ENCODE measurements around the gene ZNF181.
"Not testable (repeated sequence)": the region's sequence is repeated elsewhere in the genome, so short reads cannot be mapped to it uniquely, and the experiment has no call there.

Gene ZNF181

DNA sequence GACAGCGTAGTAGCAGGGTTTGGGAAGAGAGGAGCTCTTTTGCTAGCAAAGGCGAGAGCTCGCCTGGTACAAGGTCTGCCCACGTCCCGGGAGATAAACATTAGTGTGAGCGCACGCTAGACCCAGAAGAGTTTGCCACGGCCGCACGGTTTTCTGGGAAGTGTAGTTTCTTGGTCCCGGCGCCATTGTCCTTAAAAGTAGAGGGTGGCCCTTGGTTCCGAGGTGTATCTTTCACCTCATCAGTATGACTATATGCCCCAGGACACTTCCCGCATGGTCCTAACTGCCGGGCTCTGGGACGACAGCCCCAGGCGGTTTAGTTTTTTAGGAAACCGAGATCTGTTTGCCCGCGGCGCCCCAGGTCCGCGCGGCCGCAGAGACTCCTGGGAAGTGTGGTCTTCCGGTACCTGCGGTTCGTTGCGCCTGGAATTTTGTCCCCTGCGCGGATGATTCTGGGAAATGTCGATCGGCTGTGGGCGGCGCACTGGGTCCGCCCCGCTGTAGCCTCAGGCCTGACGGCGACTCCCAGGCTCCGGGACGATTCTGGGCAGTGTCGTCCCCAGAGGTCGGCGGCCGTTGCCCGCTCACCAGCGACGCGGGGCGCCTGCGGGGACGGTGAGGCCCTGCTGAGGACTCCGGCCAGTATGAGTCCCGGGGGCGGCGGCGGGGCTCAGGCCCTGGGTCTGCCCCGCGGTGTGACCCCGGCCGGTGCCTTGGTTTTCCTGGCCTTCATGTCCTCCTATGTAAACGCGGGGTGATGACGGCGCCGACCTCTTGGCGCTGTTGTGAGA lies at the start of gene ZNF181:
Gene ZNF181, plus strand, starts transcription at position 498 of the 791 bp plus-strand sequence. CDS start 795 bp downstream, outside the sequence.
- peak; percentile 97 for DNase-seq (ENCODE audit: low read depth, low spot score)

DNA sequence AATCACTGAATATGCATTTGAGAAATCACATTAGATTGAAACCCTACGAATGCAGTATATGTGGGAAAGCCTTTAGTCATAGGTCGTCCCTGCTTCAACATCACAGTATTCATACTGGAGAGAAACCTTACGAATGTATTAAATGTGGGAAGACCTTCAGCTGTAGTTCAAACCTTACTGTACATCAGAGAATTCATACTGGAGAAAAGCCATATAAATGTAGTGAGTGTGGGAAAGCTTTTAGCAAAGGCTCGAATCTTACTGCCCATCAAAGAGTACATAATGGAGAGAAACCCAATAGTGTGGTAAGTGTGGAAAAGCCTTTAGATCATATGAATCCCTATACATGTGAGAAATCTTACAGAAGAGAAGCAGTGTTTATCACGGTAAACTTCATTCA lies 48.8 kb upstream of the ZNF181 start:
- not testable (repeated sequence) for DNase-seq (ENCODE audit: low read depth, low spot score)

DNA sequence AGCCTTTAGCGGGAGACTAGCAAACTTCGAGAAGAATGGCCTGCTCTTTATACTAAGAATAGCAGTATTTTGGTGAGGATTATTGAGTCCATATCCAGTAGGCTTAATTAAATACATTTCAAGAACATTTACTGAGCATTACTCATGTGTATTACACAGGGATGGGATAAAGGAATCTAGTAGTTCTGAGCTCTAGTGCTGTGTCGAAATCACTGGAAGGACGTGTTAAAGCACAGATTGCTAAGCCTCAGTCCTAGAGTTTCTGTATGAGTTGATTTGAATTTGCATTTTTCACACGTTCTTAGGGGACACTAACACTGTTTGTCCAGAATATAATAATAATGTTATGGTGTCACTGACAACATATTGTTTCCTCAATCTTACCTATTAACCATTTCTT lies 47.6 kb upstream of the ZNF181 start:
- DNase-seq (ENCODE audit: low read depth, low spot score), result no peak

GRCh38 chr19:34687348-34687747 lies 46.7 kb upstream of the ZNF181 start:
- DNase-seq (ENCODE audit: low read depth, low spot score), result no peak

DNA sequence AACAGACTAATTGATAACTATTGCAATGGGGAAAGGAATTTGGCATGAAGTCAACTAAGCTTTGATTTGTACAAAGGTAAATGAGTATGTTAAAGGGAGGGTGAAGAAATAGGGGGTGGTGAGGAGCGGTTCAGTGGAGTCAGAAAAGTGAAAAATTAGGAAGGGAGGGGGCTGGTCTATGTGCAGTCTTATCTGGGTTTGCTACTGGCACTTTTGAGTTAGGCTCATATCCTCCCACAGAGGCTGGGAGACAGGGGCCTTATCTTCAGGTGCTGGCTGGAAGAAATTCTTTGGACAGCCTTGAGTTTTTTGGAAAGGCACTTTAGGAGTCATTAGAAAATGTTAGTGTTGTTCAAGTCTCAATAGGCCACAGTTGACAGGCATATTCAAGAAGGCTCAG lies 45.5 kb upstream of the ZNF181 start:
- DNase-seq (ENCODE audit: low read depth, low spot score), result no peak

DNA sequence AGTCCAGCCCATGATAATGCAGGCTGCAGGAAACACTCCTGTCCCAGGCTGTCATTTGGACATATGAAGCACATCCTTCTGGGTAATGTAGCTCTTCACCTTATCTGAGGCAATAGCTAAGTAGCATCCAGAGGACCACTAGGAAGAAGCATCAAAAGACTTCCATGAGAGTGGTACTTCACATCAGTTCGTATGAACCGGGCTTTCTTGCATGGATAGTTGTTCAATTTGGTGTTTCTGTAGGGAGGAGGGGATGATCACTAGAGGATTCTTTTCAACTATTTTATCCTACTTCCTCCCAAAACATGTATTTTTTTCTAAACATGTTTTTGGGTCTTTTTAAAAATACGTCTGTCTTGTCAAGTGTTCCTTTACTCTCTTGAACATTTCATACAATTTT lies 43.7 kb upstream of the ZNF181 start:
- no peak for DNase-seq (ENCODE audit: low read depth, low spot score)

DNA sequence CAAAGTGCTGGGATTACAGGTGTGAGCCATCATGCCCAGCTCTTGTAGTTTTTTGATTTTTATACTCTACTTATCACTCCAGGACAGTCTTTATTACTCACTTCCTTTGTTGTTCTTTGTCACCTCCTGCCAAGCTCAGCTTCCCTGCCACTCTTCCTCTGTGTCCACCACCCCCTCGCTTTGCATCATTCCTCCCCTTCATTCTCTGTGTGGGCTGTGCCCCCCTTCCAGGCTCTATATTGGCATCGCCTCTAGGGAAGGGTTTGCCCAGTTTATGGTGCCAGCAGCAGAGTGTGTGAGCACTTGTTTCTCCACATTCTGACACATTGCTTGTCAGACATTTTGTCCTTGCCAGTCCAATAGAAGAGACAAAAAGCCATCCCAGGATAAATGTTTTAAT lies 41.5 kb upstream of the ZNF181 start:
- DNase-seq (ENCODE audit: low read depth, low spot score), result no peak

DNA sequence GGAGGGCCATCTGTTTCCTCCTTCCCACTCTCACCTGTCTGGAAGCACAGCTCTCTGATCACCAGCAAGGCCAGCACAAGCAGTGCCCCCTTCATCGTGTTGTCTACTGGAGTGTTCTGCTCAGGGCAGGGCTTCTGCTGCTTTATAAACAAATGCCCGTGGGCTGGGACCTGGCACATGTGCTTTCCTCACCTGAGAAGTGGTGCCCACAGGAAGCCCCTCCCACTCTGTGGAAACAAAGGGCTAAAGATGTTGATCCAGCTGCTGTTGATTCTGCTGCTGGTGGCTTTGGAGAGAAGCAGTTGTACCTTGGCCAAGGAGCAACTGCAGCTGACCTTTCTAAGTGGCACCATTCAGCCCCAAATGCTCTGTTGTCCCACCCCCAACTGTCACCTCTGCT lies 26.4 kb upstream of the ZNF181 start:
- no peak for DNase-seq (ENCODE audit: low read depth, low spot score)

- DNase-seq (ENCODE audit: low read depth, low spot score), result peak; percentile 23
Measured at GRCh38 chr19:34711890-34712289, 22.2 kb upstream of the ZNF181 start.

DNA sequence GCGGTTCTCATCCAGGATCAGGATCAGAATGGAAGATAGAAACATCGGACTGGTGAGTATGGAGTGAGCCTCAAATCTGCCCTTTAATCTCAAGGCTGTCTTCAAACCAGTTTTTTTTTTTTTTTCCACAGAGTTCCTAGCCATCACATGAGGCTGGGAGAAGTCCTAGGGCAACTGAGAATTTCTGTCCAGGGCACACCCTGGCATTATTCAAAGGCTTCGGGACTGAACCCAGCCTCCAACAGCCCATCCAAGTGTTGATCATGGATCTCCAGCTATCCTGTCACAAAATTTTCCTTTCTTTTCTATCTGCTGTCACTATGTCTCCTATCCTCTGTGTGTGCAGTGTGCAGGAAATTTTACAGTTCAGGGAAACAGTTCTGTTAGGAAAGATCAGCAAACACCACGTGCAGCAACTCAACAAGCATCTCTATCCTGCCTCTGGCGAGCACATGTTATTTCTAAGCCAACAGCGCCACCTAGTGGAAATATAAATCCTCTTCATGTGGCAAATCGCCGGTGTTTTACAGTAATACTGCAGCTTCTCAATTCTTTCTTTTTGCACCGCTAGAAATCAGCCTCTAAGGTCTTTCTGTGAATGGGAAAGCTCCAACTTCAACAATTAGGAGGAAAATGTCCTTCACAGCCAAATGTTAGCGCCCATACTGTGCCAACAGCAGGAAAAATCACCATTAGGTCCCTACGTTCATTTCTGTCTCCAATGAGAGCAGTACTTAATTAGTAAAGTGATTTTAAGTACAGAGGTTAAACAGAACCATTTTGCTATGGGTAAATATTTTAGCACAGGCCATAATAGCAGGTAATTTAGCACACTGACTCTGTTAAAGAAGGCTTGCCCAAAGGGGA lies 21.4 kb upstream of the ZNF181 start:
- peak; percentile 59 for DNase-seq (ENCODE audit: low read depth, low spot score)

DNA sequence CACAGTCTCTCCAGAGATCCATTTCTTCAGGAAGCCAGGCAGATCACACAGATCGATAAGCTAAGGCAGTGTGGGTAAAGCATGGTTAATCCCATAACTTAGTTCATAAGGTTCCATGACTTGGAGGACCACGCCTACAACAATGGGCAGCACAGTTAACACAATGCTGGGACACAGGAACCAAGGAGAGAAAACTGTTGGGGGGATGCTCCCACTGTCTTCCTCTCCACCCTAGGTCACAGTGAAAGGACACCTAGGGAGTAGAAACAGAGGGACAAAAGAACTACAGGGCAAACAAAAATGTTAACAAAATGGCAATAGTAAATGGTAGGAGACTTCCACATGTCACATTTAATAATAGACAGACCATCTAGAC lies 20.8 kb upstream of the ZNF181 start:
- no peak for DNase-seq (ENCODE audit: low read depth, low spot score)

DNA sequence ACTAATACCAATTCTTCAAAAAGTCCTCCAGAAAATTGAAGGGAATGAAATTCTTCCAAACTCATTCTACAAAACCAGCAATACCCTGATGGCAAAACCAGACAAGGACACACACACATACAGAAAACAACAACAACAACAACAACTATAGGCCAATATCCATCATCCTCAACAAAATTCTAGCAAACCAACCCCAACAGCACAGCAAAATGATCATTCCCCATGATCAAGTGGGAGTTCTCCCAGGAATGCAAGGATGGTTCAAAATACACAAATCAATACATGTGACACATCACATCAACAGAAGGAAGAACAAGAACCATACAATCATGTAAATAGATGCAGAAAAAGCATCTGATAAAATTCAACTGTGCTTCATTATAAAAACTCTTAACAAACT lies 18.7 kb upstream of the ZNF181 start:
- no peak for DNase-seq (ENCODE audit: low read depth, low spot score)

DNA sequence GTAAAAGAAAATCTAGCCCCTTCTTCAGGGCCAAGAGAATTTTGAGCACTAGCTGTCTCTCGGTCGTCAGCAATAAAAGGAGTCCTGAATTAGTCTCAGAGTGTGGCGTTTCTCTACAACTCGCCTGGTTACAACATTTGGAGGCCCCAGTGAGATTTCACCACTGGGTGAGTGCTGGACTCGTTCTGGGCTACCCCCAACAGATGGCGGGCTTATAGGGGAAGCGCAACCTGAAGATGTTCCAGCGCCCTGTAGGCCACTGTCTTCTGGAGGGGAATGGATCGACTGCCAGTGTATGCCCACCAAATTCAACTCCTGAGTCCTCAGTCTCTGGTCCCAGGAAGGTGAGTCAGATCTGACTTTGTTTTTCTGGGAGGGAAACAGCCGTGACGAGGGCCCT lies 11.7 kb upstream of the ZNF181 start:
- DNase-seq (ENCODE audit: low read depth, low spot score), result no peak

- no peak for DNase-seq (ENCODE audit: low read depth, low spot score)
Measured at GRCh38 chr19:34725400-34725799, 8.6 kb upstream of the ZNF181 start.

DNA sequence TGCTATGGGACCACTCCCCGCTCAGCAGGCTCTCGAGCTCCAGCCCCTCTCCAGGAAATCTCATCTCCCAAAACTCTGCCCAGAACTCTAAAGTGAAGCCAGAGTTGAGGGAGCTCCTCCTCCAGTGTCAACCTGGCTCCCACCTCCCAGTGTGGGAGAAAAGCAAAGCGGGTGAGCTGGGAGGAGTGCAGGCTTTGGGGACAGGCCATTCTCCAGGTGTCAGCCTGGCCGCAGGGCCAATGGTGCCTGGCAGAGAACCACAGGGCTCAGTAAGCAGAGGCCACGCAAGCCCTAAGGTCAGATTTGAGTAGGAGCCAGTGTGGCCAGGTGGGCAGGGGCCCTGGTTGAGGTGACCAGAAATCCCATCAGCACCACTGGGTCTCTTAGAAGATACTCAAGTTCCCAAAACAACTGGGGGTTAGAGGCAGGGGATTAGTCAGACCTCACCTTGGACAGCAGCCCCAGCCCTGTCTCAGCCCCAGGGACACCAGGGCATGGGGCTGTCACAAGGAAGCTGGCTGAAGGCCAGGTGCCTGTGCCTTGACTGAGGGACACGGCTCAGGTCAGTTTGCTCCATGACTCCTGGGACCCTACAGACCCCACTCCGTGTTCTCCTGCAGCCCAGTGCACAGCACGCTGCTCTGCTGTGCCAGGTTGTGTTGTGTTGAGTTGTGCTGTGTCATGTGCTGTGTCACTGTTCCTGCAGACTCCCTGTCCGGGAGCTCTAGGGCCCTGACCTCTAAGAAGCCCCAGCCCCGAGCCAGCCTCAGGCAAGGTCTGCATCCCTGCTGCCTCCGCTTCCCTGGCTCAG lies 2.8 kb upstream of the ZNF181 start:
- no peak for DNase-seq (ENCODE audit: low read depth, low spot score)

DNA sequence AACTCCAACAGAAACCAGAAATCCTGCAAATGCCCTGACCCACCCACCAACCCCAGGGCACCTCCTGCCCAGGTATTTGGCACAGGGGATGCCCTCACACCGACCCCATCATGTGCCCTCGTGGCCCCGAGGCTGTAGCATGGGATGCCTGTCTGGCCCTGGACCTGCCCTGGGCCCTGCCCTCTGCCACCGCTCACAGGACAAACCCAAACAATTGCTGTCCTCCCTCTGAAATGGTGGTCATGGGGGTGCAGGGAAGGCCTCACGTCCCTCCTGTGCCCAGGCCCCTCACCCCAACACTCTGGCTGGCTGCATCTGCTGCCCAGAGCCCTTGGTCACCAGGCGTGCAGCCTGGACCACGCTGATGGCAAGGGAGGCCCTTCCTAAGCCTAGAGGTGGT lies 2.1 kb upstream of the ZNF181 start:
- no peak for DNase-seq (ENCODE audit: low read depth, low spot score)

GRCh38 chr19:34732612-34733211 lies 1.3 kb upstream of the ZNF181 start:
- peak; percentile 22 for DNase-seq (ENCODE audit: low read depth, low spot score)

GRCh38 chr19:34733266-34733745 lies 737 bp upstream of the ZNF181 start:
- DNase-seq (ENCODE audit: low read depth, low spot score), result no peak

DNA sequence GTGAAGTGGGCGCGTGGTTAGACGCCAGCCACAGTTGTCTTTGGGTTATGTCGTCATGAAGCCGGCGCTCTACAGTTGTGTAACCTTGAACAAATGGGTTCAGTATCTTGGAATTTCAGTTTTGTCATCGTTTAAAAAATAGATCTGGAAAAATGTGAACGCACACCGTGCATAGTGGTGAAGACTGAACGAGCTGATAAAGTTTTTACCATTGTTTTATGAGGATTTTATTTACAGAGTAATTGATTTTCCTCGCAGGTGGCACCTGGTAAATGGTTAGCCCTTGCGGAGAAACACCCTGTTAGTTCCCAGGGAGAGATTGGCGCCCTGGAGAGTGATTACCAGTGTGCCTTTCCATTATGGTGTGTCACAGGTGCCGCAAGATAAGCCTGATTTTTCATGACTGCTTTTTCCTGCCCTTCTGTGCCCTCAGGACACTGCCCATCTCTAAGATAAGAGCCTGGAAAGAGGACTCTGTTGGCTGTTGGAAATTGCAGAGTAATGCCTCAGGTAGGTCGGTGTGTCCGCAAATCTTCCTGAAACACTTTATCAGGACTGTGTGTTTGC lies 577 bp downstream of the ZNF181 start:
- peak; percentile 27 for DNase-seq (ENCODE audit: low read depth, low spot score)

DNA sequence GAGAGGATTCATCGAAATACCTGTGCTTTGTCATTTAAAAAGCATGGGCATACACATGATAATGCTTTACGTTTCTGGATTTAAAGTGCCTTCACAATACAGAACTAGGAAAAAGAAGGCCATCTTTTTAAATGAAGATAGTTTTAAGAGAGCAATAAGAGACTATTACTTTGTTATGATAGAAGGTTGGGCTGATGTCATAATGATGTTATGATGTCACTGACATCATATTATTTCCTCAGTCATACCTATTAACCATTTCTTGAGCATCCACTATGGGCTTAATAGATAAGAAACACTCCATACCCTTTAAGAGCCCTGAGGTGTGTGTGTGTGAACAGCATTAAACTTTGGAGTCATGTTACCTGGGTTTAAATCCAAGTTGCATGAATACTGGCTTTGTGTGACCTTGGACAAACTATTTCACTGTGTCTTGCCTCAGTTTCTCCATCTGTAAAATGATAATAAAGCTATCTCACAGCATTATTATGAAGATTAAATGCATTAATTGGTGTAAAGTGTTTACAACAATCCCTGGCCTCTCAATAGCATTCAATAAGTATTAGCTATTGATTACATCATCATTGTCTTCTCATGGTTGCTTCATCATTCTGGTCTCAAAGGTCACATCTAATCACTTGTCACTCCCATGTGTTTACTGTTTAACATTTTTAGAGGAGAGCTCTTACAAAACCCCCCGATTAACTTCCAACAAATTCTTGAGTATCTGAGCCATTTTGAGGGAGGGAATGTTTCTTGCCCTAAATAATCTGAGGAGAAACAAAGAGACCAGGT lies 11.1 kb downstream of the ZNF181 start:
- DNase-seq (ENCODE audit: low read depth, low spot score), result no peak

Data from ELF-1 (cell line).